ENCODE measurements around the gene WNT7B. TPM values are rescaled to one million over a fixed set of nuclear protein-coding genes. Genes with fewer than 3 reads are reported as not detected.

WNT7B gene
- total RNA-seq, 1 donor from 2014 or later = 3.7 TPM

- H3K27ac Mint-ChIP-seq = no peak overlapping the region
- H3K36me3 Mint-ChIP-seq (ENCODE audit: insufficient read depth) = no peaks in the 10 kb centered on the region
- H3K27me3 Mint-ChIP-seq = peaks cover 24% of the 10 kb centered on the region
- H3K4me1 Mint-ChIP-seq (ENCODE audit: low read depth) = peaks cover 18% of the 10 kb centered on the region
- TF ChIP-seq, protein P1, sequence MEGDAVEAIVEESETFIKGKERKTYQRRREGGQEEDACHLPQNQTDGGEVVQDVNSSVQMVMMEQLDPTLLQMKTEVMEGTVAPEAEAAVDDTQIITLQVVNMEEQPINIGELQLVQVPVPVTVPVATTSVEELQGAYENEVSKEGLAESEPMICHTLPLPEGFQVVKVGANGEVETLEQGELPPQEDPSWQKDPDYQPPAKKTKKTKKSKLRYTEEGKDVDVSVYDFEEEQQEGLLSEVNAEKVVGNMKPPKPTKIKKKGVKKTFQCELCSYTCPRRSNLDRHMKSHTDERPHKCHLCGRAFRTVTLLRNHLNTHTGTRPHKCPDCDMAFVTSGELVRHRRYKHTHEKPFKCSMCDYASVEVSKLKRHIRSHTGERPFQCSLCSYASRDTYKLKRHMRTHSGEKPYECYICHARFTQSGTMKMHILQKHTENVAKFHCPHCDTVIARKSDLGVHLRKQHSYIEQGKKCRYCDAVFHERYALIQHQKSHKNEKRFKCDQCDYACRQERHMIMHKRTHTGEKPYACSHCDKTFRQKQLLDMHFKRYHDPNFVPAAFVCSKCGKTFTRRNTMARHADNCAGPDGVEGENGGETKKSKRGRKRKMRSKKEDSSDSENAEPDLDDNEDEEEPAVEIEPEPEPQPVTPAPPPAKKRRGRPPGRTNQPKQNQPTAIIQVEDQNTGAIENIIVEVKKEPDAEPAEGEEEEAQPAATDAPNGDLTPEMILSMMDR (IDR thresholded peaks at IDR 0.05; ENCODE audit: unreplicated experiment) = no peak
- H3K9me3 Mint-ChIP-seq (ENCODE audit: low read depth) = no peaks in the 10 kb centered on the region
- H3K4me3 Mint-ChIP-seq (ENCODE audit: low read depth) = no peak overlapping the region
- no peak for DNase-seq (ENCODE audit: low spot score, unreplicated experiment)
Observed at GRCh38 chr22:45966320-45966894, 10.6 kb downstream of the WNT7B start.

DNA sequence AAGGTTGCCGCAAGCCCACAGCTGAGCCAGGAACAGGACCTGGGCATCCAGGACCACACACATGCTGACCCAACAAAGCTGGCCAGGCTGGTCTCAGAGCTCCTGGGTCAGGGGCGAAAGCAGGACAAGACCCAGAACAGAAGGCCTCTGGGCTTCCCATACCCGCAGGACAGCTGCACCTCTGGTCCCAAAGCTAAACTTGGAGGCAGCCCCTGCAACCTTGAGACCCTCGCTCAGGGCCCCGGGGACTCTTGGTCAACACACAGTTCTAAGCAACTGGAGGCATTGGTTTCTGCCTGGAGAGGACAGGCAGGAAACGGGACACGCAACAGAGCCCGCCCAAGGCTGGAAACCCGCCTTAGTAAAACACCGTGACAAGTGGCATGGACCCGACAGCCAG lies 11.4 kb downstream of the WNT7B start:
- H3K27ac Mint-ChIP-seq = no peak overlapping the region
- H3K36me3 Mint-ChIP-seq (ENCODE audit: insufficient read depth) = no peaks in the 10 kb centered on the region
- TF ChIP-seq, protein P1 (IDR thresholded peaks at IDR 0.05; ENCODE audit: unreplicated experiment) = no peak
- no peak overlapping the region for H3K4me3 Mint-ChIP-seq (ENCODE audit: low read depth)
- no peak for DNase-seq (ENCODE audit: low spot score, unreplicated experiment)
- H3K4me1 Mint-ChIP-seq (ENCODE audit: low read depth) = peaks cover 17% of the 10 kb centered on the region
- peaks cover 18% of the 10 kb centered on the region for H3K27me3 Mint-ChIP-seq
- H3K9me3 Mint-ChIP-seq (ENCODE audit: low read depth) = no peaks in the 10 kb centered on the region

DNA sequence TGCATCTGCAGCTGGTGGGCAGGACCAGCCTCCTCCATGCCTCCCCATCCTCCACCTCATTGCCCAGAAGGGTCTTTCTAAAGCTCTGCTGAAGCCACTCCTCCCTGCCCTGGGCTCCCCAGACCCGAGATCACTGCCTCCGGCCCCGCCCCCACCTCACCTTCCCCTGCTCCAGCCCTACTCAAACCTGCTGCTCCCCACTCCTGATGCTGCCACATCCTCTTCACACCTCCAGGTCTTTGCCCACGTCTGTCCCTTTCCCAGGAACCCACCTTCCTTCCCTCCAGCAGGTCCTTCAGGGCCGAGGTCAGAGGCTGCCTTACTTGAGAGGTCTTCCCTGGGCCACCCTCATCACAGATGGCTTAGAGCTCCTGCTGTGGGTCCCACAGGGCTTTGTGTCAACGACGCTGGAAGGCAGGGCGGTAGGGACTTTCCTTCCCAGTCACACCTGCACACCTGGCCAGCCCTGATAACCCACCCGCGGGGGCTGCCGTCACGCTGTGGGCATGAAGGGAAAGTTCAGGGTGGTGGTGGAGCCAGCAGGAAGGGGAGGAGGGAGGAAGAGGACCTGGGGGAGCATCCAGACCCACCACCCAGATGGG lies 11.9 kb downstream of the WNT7B start:
- Mint-ChIP-seq H3K9me3 (ENCODE audit: low read depth) (no peaks in the 10 kb centered on the region), H3K4me3 (ENCODE audit: low read depth) (no peak overlapping the region), H3K27ac (no peak overlapping the region), H3K4me1 (ENCODE audit: low read depth) (peaks cover 18% of the 10 kb centered on the region), H3K36me3 (ENCODE audit: insufficient read depth) (no peaks in the 10 kb centered on the region), H3K27me3 (peaks cover 18% of the 10 kb centered on the region)
- TF ChIP-seq, protein P1 (IDR thresholded peaks at IDR 0.05; ENCODE audit: unreplicated experiment) = no peak
- DNase-seq (ENCODE audit: low spot score, unreplicated experiment) = no peak

GRCh38 chr22:45964372-45964771 lies 12.6 kb downstream of the WNT7B start:
- H3K36me3 Mint-ChIP-seq (ENCODE audit: insufficient read depth) = no peaks in the 10 kb centered on the region
- no peak overlapping the region for H3K27ac Mint-ChIP-seq
- no peak for DNase-seq (ENCODE audit: low spot score, unreplicated experiment)
- TF ChIP-seq, protein P1 (IDR thresholded peaks at IDR 0.05; ENCODE audit: unreplicated experiment) = no peak
- H3K4me3 Mint-ChIP-seq (ENCODE audit: low read depth) = no peak overlapping the region
- no peaks in the 10 kb centered on the region for H3K9me3 Mint-ChIP-seq (ENCODE audit: low read depth)
- peaks cover 11% of the 10 kb centered on the region for H3K27me3 Mint-ChIP-seq
- peaks cover 14% of the 10 kb centered on the region for H3K4me1 Mint-ChIP-seq (ENCODE audit: low read depth)

DNA sequence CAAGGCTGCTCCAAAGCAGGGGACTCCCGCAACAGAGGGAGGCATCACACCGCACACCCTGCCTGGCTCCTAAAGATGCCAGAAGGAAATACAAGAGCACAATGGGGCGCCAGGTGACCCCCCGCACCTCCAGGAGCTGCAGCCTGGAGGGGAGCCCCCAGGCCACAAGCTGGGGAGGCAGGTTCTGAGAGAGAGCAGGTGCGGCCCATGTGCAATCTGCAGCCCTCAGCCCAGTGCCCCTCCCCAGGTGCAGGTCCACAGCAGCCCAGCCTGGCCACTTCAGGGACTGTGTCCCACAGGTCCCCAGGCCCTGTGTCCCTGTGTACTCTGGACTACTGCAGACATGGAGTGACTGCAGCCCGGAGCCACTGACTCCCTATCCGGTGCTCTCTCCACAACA lies 13.1 kb downstream of the WNT7B start:
- no peaks in the 10 kb centered on the region for H3K36me3 Mint-ChIP-seq (ENCODE audit: insufficient read depth)
- TF ChIP-seq, protein P1 (IDR thresholded peaks at IDR 0.05; ENCODE audit: unreplicated experiment) = no peak
- peaks cover 13% of the 10 kb centered on the region for H3K4me1 Mint-ChIP-seq (ENCODE audit: low read depth)
- DNase-seq (ENCODE audit: low spot score, unreplicated experiment) = no peak
- H3K27ac Mint-ChIP-seq = no peak overlapping the region
- H3K27me3 Mint-ChIP-seq = peaks cover 11% of the 10 kb centered on the region
- no peak overlapping the region for H3K4me3 Mint-ChIP-seq (ENCODE audit: low read depth)
- no peaks in the 10 kb centered on the region for H3K9me3 Mint-ChIP-seq (ENCODE audit: low read depth)

Data from progenitor cell of endocrine pancreas (in vitro differentiated cells).